GM18867 (cell line): ENCODE results near the gene COG7.

Experiments used
- ATAC-seq: cut with Tn5 transposase; IDR thresholded peaks from one replicate; pipeline ENCODE4 v1.9.1; 2021; ENCODE audit warnings: mild to moderate bottlenecking, moderate library complexity; ENCODE audit not compliant: unreplicated experiment

Gene COG7

GRCh38 chr16:23365602-23366240 lies 87.3 kb downstream of the COG7 start:
- ATAC-seq: no peak

- ATAC-seq: no peak
Observed at GRCh38 chr16:23362460-23363317, 90.3 kb downstream of the COG7 start.

- ATAC-seq: no peak
Observed at GRCh38 chr16:23359092-23359760, 93.8 kb downstream of the COG7 start.

GRCh38 chr16:23357761-23358290 lies 95.2 kb downstream of the COG7 start:
- ATAC-seq: no peak

GRCh38 chr16:23356941-23357340 lies 96.0 kb downstream of the COG7 start:
- ATAC-seq: no peak

- no peak for ATAC-seq
Observed at GRCh38 chr16:23355106-23355670, 97.8 kb downstream of the COG7 start.

- no peak for ATAC-seq
Observed at GRCh38 chr16:23354246-23354645, 98.7 kb downstream of the COG7 start.

GRCh38 chr16:23353440-23353839 lies 99.5 kb downstream of the COG7 start:
- ATAC-seq: no peak

GRCh38 chr16:23351360-23351759 lies 101.6 kb downstream of the COG7 start:
- ATAC-seq: no peak

- no peak for ATAC-seq
Observed at GRCh38 chr16:23348579-23349469, 104.2 kb downstream of the COG7 start.

GRCh38 chr16:23345237-23345636 lies 107.8 kb downstream of the COG7 start:
- ATAC-seq: no peak

GRCh38 chr16:23343643-23344612 lies 109.1 kb downstream of the COG7 start:
- no peak for ATAC-seq

- ATAC-seq: no peak
Observed at GRCh38 chr16:23342083-23342640, 110.8 kb downstream of the COG7 start.

- ATAC-seq: no peak
Observed at GRCh38 chr16:23339787-23340186, 113.2 kb downstream of the COG7 start.
